Measurements from ENCODE around the gene SLC35A3.

Gene SLC35A3

GRCh38 chr1:99969729-99970621 lies at the start of gene SLC35A3 (continued):
- TF ChIP-seq MZF1 (tag by site-specific recombination; IDR thresholded peaks at IDR 0.05; ENCODE audit: borderline replicate concordance) (0 out of 2 replicates have a peak, but pooled peaks have one; percentile 46), ZNF416 (tag by site-specific recombination; IDR thresholded peaks at IDR 0.05) (no peak), GLIS2 (tag by site-specific recombination; IDR thresholded peaks at IDR 0.05) (peak; percentile 82; the same call in 1 of the 2 replicates), ZNF133 (tag by site-specific recombination; IDR thresholded peaks at IDR 0.05) (no peak), ZFP37 (tag by site-specific recombination; IDR thresholded peaks at IDR 0.05) (peak; percentile 97), ZNF488 (tag by site-specific recombination; IDR thresholded peaks at IDR 0.05) (no peak), KLF10 (tag by site-specific recombination; IDR thresholded peaks at IDR 0.05) (peak; percentile 91; the same call in 1 of the 2 replicates), REPIN1 (tag by site-specific recombination; IDR thresholded peaks at IDR 0.05; ENCODE audit: low read depth) (0 out of 2 replicates have a peak, but pooled peaks have one; percentile 28), ZBTB8A (tag by site-specific recombination; IDR thresholded peaks at IDR 0.05) (peak; percentile 48), ZBTB17 (tag by site-specific recombination; IDR thresholded peaks at IDR 0.05) (peak; percentile 98), ZNF76 (tag by site-specific recombination; IDR thresholded peaks at IDR 0.05; ENCODE audit: borderline replicate concordance, low read depth) (peak; percentile 78), ZNF169 (tag by site-specific recombination; IDR thresholded peaks at IDR 0.05) (no peak), ZNF114 (tag by site-specific recombination; IDR thresholded peaks at IDR 0.05) (no peak), ZNF37A (tag by site-specific recombination; IDR thresholded peaks at IDR 0.05) (no peak), ZNF10 (tag by site-specific recombination; IDR thresholded peaks at IDR 0.05) (peak; percentile 63; the same call in 1 of the 2 replicates), ZNF148 (tag by site-specific recombination; IDR thresholded peaks at IDR 0.05; ENCODE audit: borderline replicate concordance) (no peak; the same call in 1 of the 2 replicates), HOXD13 (CRISPR knock-in tag; IDR thresholded peaks at IDR 0.05; ENCODE audit: borderline replicate concordance) (0 out of 2 replicates have a peak, but pooled peaks have one; percentile 43), HOXA7 (CRISPR knock-in tag; IDR thresholded peaks at IDR 0.05; ENCODE audit: borderline replicate concordance) (no peak), ZNF302 (tag by site-specific recombination; IDR thresholded peaks at IDR 0.05; ENCODE audit: low read depth) (no peak), ZNF530 (tag by site-specific recombination; IDR thresholded peaks at IDR 0.05; ENCODE audit: low read depth) (no peak), ZNF324 (tag by site-specific recombination; IDR thresholded peaks at IDR 0.05) (peak; percentile 85), ZNF391 (tag by site-specific recombination; IDR thresholded peaks at IDR 0.05; ENCODE audit: borderline replicate concordance, low read depth) (peak; percentile 64; the same call in 1 of the 2 replicates), OVOL3 (tag by site-specific recombination; IDR thresholded peaks at IDR 0.05) (0 out of 2 replicates have a peak, but pooled peaks have one; percentile 14), YY1 (tag by site-specific recombination; IDR thresholded peaks at IDR 0.05) (peak; percentile 83), ZNF626 (tag by site-specific recombination; IDR thresholded peaks at IDR 0.05) (peak; percentile 80; the same call in 1 of the 2 replicates), ZNF571 (tag by site-specific recombination; IDR thresholded peaks at IDR 0.05) (no peak), ZNF248 (tag by site-specific recombination; IDR thresholded peaks at IDR 0.05) (no peak), ZNF211 (tag by site-specific recombination; IDR thresholded peaks at IDR 0.05; ENCODE audit: low read depth) (no peak), SCRT2 (tag by site-specific recombination; IDR thresholded peaks at IDR 0.05) (peak; percentile 39; the same call in 1 of the 2 replicates)
- TF ChIP-seq, protein P1, sequence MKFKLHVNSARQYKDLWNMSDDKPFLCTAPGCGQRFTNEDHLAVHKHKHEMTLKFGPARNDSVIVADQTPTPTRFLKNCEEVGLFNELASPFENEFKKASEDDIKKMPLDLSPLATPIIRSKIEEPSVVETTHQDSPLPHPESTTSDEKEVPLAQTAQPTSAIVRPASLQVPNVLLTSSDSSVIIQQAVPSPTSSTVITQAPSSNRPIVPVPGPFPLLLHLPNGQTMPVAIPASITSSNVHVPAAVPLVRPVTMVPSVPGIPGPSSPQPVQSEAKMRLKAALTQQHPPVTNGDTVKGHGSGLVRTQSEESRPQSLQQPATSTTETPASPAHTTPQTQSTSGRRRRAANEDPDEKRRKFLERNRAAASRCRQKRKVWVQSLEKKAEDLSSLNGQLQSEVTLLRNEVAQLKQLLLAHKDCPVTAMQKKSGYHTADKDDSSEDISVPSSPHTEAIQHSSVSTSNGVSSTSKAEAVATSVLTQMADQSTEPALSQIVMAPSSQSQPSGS (tag by site-specific recombination; IDR thresholded peaks at IDR 0.05; ENCODE audit: low read depth): no peak
- TF ChIP-seq, protein P2, sequence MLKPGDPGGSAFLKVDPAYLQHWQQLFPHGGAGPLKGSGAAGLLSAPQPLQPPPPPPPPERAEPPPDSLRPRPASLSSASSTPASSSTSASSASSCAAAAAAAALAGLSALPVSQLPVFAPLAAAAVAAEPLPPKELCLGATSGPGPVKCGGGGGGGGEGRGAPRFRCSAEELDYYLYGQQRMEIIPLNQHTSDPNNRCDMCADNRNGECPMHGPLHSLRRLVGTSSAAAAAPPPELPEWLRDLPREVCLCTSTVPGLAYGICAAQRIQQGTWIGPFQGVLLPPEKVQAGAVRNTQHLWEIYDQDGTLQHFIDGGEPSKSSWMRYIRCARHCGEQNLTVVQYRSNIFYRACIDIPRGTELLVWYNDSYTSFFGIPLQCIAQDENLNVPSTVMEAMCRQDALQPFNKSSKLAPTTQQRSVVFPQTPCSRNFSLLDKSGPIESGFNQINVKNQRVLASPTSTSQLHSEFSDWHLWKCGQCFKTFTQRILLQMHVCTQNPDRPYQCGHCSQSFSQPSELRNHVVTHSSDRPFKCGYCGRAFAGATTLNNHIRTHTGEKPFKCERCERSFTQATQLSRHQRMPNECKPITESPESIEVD (tag by site-specific recombination; IDR thresholded peaks at IDR 0.05): no peak
- TF ChIP-seq, protein P3, sequence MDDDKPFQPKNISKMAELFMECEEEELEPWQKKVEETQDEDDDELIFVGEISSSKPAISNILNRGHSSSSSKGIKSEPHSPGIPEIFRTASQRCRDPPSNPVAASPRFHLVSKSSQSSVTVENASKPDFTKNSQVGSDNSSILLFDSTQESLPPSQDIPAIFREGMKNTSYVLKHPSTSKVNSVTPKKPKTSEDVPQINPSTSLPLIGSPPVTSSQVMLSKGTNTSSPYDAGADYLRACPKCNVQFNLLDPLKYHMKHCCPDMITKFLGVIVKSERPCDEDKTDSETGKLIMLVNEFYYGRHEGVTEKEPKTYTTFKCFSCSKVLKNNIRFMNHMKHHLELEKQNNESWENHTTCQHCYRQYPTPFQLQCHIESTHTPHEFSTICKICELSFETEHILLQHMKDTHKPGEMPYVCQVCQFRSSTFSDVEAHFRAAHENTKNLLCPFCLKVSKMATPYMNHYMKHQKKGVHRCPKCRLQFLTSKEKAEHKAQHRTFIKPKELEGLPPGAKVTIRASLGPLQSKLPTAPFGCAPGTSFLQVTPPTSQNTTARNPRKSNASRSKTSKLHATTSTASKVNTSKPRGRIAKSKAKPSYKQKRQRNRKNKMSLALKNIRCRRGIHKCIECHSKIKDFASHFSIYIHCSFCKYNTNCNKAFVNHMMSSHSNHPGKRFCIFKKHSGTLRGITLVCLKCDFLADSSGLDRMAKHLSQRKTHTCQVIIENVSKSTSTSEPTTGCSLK (tag by site-specific recombination; IDR thresholded peaks at IDR 0.05): no peak
